Transverse colon (tissue), 4 donors: ENCODE results near the gene PNKP.

ENCODE experiments used
- EP300 ChIP-seq: sonication (generic); formaldehyde crosslinking; IDR thresholded peaks from one replicate; pipeline ENCODE4 v1.6.1; 2017; ENCODE audit warnings: antibody characterized with exemption, low read depth
- POLR2A ChIP-seq: fragments of 450-650 bp; IDR thresholded peaks from one replicate; pipeline ENCODE4 v1.6.1; 2016; ENCODE audit warnings: antibody characterized with exemption, mild to moderate bottlenecking, moderate library complexity
- POLR2AphosphoS5 ChIP-seq, 3 donors: sonication (generic); formaldehyde crosslinking; IDR thresholded peaks; one replicate each; pipeline ENCODE4 v1.6.1; 2016; ENCODE audit warnings: antibody characterized with exemption in 3 of 3
- TF ChIP-seq, protein P1 (sequence below), 5 experiments: fragments of 200-600 bp in 3 of 5; fragments of 450-650 bp in 2 of 5; sonication (generic) in 3 of 5; IDR thresholded peaks; 1 replicate in 2 of 5; 2 replicates in 3 of 5; pipeline ENCODE4 v1.5.1; 2016 to 2017; ENCODE audit warnings: antibody characterized with exemption in 5 of 5, inconsistent platforms in 3 of 5, mild to moderate bottlenecking in 2 of 5, moderate library complexity in 1 of 5

GRCh38 chr19:49872245-49873128 lies 5.1 kb upstream of the PNKP start:
- TF ChIP-seq, protein P1, sequence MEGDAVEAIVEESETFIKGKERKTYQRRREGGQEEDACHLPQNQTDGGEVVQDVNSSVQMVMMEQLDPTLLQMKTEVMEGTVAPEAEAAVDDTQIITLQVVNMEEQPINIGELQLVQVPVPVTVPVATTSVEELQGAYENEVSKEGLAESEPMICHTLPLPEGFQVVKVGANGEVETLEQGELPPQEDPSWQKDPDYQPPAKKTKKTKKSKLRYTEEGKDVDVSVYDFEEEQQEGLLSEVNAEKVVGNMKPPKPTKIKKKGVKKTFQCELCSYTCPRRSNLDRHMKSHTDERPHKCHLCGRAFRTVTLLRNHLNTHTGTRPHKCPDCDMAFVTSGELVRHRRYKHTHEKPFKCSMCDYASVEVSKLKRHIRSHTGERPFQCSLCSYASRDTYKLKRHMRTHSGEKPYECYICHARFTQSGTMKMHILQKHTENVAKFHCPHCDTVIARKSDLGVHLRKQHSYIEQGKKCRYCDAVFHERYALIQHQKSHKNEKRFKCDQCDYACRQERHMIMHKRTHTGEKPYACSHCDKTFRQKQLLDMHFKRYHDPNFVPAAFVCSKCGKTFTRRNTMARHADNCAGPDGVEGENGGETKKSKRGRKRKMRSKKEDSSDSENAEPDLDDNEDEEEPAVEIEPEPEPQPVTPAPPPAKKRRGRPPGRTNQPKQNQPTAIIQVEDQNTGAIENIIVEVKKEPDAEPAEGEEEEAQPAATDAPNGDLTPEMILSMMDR (IDR thresholded peaks at IDR 0.05) = no peak
- TF ChIP-seq POLR2AphosphoS5 (IDR thresholded peaks at IDR 0.05) (no peak), EP300 (no peak), POLR2A (no peak)
